ENCODE measurements around the gene ANGEL1. TPM values are rescaled to one million over a fixed set of nuclear protein-coding genes. Genes with fewer than 3 reads are reported as not detected.

ANGEL1 gene
- total RNA-seq, 2 experiments from 2014 or later: 15.4 to 17.3 TPM

GRCh38 chr14:76808011-76808410 is 4.7 kb downstream of the ANGEL1 start:
- peaks cover 21% of the 10 kb centered on the region for H3K4me1 Mint-ChIP-seq
- POLR2A ChIA-PET: interaction anchor here (1.4 kb wide), 1 partner anchor 26 kb away, joined by 3 read pairs; no protein-coding TSS in a partner anchor
- no peak overlapping the region for H3K4me3 Mint-ChIP-seq
- no peak overlapping the region for H3K27ac Mint-ChIP-seq
- peaks cover 11% of the 10 kb centered on the region for H3K36me3 Mint-ChIP-seq
- no peaks in the 10 kb centered on the region for H3K9me3 Mint-ChIP-seq
- DNase-seq (no peak), ATAC-seq (ENCODE audit: low read depth) (no peak)
- no peaks in the 10 kb centered on the region for H3K27me3 Mint-ChIP-seq

- H3K4me1 Mint-ChIP-seq: peaks cover 14% of the 10 kb centered on the region
- DNase-seq (no peak), ATAC-seq (ENCODE audit: low read depth) (no peak)
- H3K27me3 Mint-ChIP-seq: no peaks in the 10 kb centered on the region
- H3K36me3 Mint-ChIP-seq: peaks cover 19% of the 10 kb centered on the region
- H3K9me3 Mint-ChIP-seq: no peaks in the 10 kb centered on the region
- no peak overlapping the region for H3K4me3 Mint-ChIP-seq
- POLR2A ChIA-PET: no interaction called here
- no peak overlapping the region for H3K27ac Mint-ChIP-seq
These were observed 6.2 kb downstream of the ANGEL1 start for GRCh38 chr14:76806446-76806845.

DNA sequence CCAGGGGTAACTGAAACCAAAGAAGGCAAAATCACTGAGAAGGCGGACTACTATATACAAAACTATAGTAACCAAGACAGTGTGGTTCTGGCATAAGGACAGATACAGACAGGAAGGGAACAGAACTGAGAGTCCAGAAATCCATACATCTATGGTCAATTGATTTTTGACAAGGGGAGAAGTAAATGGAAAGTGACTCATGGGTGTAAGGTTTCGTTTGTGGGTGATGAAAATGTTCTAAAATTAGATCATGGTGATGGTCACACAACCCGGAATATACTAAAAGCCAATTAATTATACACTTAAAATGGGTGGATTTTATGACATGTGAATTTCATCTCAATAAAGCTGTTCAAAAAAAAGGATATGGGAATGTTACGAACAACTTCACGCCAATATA is 18.7 kb downstream of the ANGEL1 start:
- Mint-ChIP-seq H3K27me3 (no peaks in the 10 kb centered on the region), H3K4me1 (peaks cover 2% of the 10 kb centered on the region), H3K36me3 (peaks cover 10% of the 10 kb centered on the region)

DNA sequence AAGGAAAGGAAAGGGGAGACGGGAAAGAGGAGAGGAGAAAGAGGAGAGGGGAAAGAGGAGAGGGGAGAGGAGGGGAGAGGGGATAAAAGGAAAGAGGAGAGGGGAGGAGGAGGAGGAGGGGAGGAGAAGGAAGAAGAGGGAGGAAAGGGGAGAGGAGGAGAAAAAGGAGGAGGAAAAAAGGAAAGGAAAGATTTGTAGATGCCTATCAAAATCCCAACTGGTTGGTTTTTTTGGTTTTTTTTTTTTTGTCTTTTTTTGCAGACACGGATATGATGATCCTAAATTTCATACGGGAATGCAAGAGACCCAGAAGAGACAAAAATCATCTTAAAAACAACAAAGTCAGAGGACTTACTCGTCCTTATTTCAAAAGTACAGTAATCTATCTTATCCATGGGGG is 19.4 kb downstream of the ANGEL1 start:
- ATAC-seq (ENCODE audit: low read depth): no peak
- POLR2A ChIA-PET: no interaction called here
- no peak for DNase-seq
- no peak overlapping the region for H3K4me3 Mint-ChIP-seq
- H3K9me3 Mint-ChIP-seq: no peaks in the 10 kb centered on the region
- H3K36me3 Mint-ChIP-seq: peaks cover 14% of the 10 kb centered on the region
- H3K27ac Mint-ChIP-seq: no peak overlapping the region
- peaks cover 2% of the 10 kb centered on the region for H3K4me1 Mint-ChIP-seq
- no peaks in the 10 kb centered on the region for H3K27me3 Mint-ChIP-seq

More for the DNA sequence above, 18.7 kb downstream of the ANGEL1 start:
- no peak for DNase-seq
- no peak overlapping the region for H3K27ac Mint-ChIP-seq
- H3K9me3 Mint-ChIP-seq: no peaks in the 10 kb centered on the region
- no peak overlapping the region for H3K4me3 Mint-ChIP-seq
- no peak for ATAC-seq (ENCODE audit: low read depth)
- POLR2A ChIA-PET: no interaction called here

- Mint-ChIP-seq H3K4me3 (no peak overlapping the region), H3K9me3 (no peaks in the 10 kb centered on the region), H3K27me3 (no peaks in the 10 kb centered on the region), H3K4me1 (peaks cover 2% of the 10 kb centered on the region), H3K36me3 (peaks cover 12% of the 10 kb centered on the region), H3K27ac (no peak overlapping the region)
- POLR2A ChIA-PET: no interaction called here
- DNase-seq (no peak), ATAC-seq (ENCODE audit: low read depth) (no peak)
These were observed 20.3 kb downstream of the ANGEL1 start for GRCh38 chr14:76792422-76792821.

- Mint-ChIP-seq H3K4me3 (no peak overlapping the region), H3K4me1 (peaks cover 32% of the 10 kb centered on the region), H3K27me3 (no peaks in the 10 kb centered on the region), H3K27ac (no peak overlapping the region), H3K9me3 (no peaks in the 10 kb centered on the region), H3K36me3 (peaks cover 4% of the 10 kb centered on the region)
- ATAC-seq (ENCODE audit: low read depth): no peak
- no peak for DNase-seq
- POLR2A ChIA-PET: no interaction called here
These were observed 26.1 kb downstream of the ANGEL1 start for GRCh38 chr14:76786601-76787000.

DNA sequence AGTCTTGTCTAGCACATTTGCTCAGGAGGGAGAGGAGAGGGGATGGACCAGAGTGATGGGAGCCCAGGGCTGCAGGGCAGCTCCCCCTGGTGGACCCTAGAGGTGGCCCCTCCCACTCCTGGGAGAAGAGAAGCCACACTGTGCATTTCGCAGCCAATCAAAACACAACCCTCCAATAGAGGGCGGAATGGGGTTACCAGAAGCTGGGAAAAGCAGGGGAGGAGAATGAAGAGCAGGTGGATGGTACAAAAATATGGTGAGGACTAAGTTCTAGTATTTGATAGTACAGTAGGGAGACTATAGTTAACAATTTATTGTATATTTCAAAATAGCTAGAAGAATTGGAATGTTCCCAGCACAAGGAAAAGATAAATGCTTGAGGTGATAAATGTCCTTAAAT is 27.8 kb downstream of the ANGEL1 start:
- ATAC-seq (ENCODE audit: low read depth) (peak; percentile 72), DNase-seq (peak; percentile 68)
- POLR2A ChIA-PET: interaction anchor here (1.1 to 2.4 kb wide), 3 partner anchors 15 to 74 kb away, joined by 3 to 8 read pairs (median 5); no protein-coding TSS in a partner anchor
- Mint-ChIP-seq H3K9me3 (no peaks in the 10 kb centered on the region), H3K4me3 (no peak overlapping the region), H3K36me3 (peaks cover 4% of the 10 kb centered on the region), H3K27me3 (no peaks in the 10 kb centered on the region), H3K4me1 (peaks cover 39% of the 10 kb centered on the region), H3K27ac (peak overlapping the region; percentile 62)

- H3K27me3 Mint-ChIP-seq: no peaks in the 10 kb centered on the region
- POLR2A ChIA-PET: interaction anchor here (1.1 to 2.4 kb wide), 3 partner anchors 15 to 74 kb away, joined by 3 to 8 read pairs (median 5); no protein-coding TSS in a partner anchor
- H3K27ac Mint-ChIP-seq: peak overlapping the region; percentile 62
- H3K4me3 Mint-ChIP-seq: no peak overlapping the region
- ATAC-seq (ENCODE audit: low read depth) (peak; percentile 2), DNase-seq (no peak)
- H3K4me1 Mint-ChIP-seq: peaks cover 39% of the 10 kb centered on the region
- no peaks in the 10 kb centered on the region for H3K9me3 Mint-ChIP-seq
- peaks cover 4% of the 10 kb centered on the region for H3K36me3 Mint-ChIP-seq
These were observed 28.3 kb downstream of the ANGEL1 start for GRCh38 chr14:76784266-76784874.

- Mint-ChIP-seq H3K4me1 (peaks cover 39% of the 10 kb centered on the region), H3K27ac (peak overlapping the region; percentile 80), H3K9me3 (no peaks in the 10 kb centered on the region), H3K36me3 (no peaks in the 10 kb centered on the region), H3K27me3 (no peaks in the 10 kb centered on the region), H3K4me3 (peak overlapping the region; percentile 41)
- DNase-seq (no peak), ATAC-seq (ENCODE audit: low read depth) (peak; percentile 30)
- POLR2A ChIA-PET: interaction anchor here (0.8 to 2.4 kb wide), 5 partner anchors 14 to 73 kb away, joined by 3 to 8 read pairs (median 4); partner anchors contain the start of gene VASH1
These were observed 29.7 kb downstream of the ANGEL1 start for GRCh38 chr14:76782885-76783566.

- H3K4me3 Mint-ChIP-seq: peak overlapping the region; percentile 41
- ATAC-seq (ENCODE audit: low read depth) (peak; percentile 9), DNase-seq (no peak)
- H3K4me1 Mint-ChIP-seq: peaks cover 39% of the 10 kb centered on the region
- POLR2A ChIA-PET: interaction anchor here (0.8 to 2.5 kb wide), 6 partner anchors 14 to 72 kb away, joined by 3 to 8 read pairs (median 4); partner anchors contain the start of genes ANGEL1 and VASH1
- H3K36me3 Mint-ChIP-seq: no peaks in the 10 kb centered on the region
- peak overlapping the region; percentile 80 for H3K27ac Mint-ChIP-seq
- H3K27me3 Mint-ChIP-seq: no peaks in the 10 kb centered on the region
- no peaks in the 10 kb centered on the region for H3K9me3 Mint-ChIP-seq
These were observed 30.4 kb downstream of the ANGEL1 start for GRCh38 chr14:76782115-76782884.

- Mint-ChIP-seq H3K27me3 (no peaks in the 10 kb centered on the region), H3K27ac (peak overlapping the region; percentile 80), H3K4me3 (peak overlapping the region; percentile 4), H3K9me3 (no peaks in the 10 kb centered on the region), H3K4me1 (peaks cover 39% of the 10 kb centered on the region), H3K36me3 (no peaks in the 10 kb centered on the region)
- no peak for DNase-seq
- POLR2A ChIA-PET: interaction anchor here (1.1 to 2.5 kb wide), 4 partner anchors 13 to 31 kb away, joined by 3 to 8 read pairs (median 4); partner anchors contain the start of gene ANGEL1
- peak; percentile 70 for ATAC-seq (ENCODE audit: low read depth)
These were observed 31.0 kb downstream of the ANGEL1 start for GRCh38 chr14:76781648-76782051.

- no peaks in the 10 kb centered on the region for H3K9me3 Mint-ChIP-seq
- no peak for DNase-seq
- POLR2A ChIA-PET: interaction anchor here (0.6 to 2.5 kb wide), 3 partner anchors 12 to 39 kb away, joined by 4 to 8 read pairs (median 5); partner anchors contain the start of gene ANGEL1
- H3K36me3 Mint-ChIP-seq: no peaks in the 10 kb centered on the region
- H3K27ac Mint-ChIP-seq: peak overlapping the region; percentile 80
- no peak for ATAC-seq (ENCODE audit: low read depth)
- H3K27me3 Mint-ChIP-seq: no peaks in the 10 kb centered on the region
- H3K4me3 Mint-ChIP-seq: no peak overlapping the region
- H3K4me1 Mint-ChIP-seq: peaks cover 39% of the 10 kb centered on the region
These were observed 31.6 kb downstream of the ANGEL1 start for GRCh38 chr14:76780875-76781647.
